ENCODE measurements around the gene CCDC190. TPM values are rescaled to one million over a fixed set of nuclear protein-coding genes. Genes with fewer than 3 reads are reported as not detected.

Gene CCDC190
- total and polyA plus RNA-seq, 10 donors = not detected

DNA sequence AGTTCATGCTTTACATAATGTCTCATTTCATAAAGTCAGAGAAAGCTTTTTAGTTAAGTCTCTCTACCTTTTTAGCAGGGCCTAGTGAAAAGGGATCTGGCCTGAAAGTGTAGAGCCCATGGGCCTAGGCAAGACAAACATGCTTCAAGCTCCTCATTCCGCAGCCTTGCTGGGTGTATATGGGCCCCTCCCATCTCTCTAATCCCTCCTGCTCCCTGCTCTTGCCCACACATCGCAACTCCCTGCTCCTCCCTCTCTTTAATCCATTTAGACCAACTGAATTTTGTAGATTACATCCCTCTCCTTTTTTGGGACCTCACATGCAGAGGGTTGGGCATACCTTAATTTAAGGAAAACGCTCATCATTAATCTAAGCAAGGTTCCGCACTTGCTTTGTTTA is 42.3 kb upstream of the CCDC190 start:
- Histone ChIP-seq H3K9me3 (no peaks in the 10 kb centered on the region), H3K27ac (no peak overlapping the region), H3K4me3 (no peak overlapping the region), H3K27me3 (replicated peaks in 1 of 7) (no peaks in the 10 kb centered on the region), H3K36me3 (no peaks in the 10 kb centered on the region), H3K4me1 (no peaks in the 10 kb centered on the region)
- 85 to 93% (median 89%) methylated on average over 4 of the region's 4 CpGs for WGBS, 5 donors
- no peak for DNase-seq
- intact Hi-C loops (cut with DNase I; ENCODE audit: low total_unique reads) = no loop called here
- TF ChIP-seq, protein P1, sequence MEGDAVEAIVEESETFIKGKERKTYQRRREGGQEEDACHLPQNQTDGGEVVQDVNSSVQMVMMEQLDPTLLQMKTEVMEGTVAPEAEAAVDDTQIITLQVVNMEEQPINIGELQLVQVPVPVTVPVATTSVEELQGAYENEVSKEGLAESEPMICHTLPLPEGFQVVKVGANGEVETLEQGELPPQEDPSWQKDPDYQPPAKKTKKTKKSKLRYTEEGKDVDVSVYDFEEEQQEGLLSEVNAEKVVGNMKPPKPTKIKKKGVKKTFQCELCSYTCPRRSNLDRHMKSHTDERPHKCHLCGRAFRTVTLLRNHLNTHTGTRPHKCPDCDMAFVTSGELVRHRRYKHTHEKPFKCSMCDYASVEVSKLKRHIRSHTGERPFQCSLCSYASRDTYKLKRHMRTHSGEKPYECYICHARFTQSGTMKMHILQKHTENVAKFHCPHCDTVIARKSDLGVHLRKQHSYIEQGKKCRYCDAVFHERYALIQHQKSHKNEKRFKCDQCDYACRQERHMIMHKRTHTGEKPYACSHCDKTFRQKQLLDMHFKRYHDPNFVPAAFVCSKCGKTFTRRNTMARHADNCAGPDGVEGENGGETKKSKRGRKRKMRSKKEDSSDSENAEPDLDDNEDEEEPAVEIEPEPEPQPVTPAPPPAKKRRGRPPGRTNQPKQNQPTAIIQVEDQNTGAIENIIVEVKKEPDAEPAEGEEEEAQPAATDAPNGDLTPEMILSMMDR (IDR thresholded peaks at IDR 0.05 in 8 of 11, conservative IDR thresholded peaks at IDR 0.05 in 3 of 11) = no peak
- TF ChIP-seq POLR2A (IDR thresholded peaks at IDR 0.05) = no peak
- TF ChIP-seq POLR2AphosphoS5 (IDR thresholded peaks at IDR 0.05) = no peak

GRCh38 chr1:162902416-162902815 is 41.4 kb upstream of the CCDC190 start:
- 29 to 57% (median 40%) methylated on average over 2 of the region's 2 CpGs for WGBS, 5 donors
- Histone ChIP-seq H3K36me3 (no peaks in the 10 kb centered on the region), H3K27ac (no peak overlapping the region), H3K27me3 (replicated peaks in 1 of 7) (no peaks in the 10 kb centered on the region), H3K4me3 (no peak overlapping the region), H3K9me3 (no peaks in the 10 kb centered on the region), H3K4me1 (no peaks in the 10 kb centered on the region)
- DNase-seq = no peak
- intact Hi-C loops (cut with DNase I; ENCODE audit: low total_unique reads) = no loop called here
- TF ChIP-seq, protein P1 (IDR thresholded peaks at IDR 0.05 in 8 of 11, conservative IDR thresholded peaks at IDR 0.05 in 3 of 11) = no peak
- TF ChIP-seq POLR2AphosphoS5 (IDR thresholded peaks at IDR 0.05) = no peak
- no peak for TF ChIP-seq POLR2A (IDR thresholded peaks at IDR 0.05)

DNA sequence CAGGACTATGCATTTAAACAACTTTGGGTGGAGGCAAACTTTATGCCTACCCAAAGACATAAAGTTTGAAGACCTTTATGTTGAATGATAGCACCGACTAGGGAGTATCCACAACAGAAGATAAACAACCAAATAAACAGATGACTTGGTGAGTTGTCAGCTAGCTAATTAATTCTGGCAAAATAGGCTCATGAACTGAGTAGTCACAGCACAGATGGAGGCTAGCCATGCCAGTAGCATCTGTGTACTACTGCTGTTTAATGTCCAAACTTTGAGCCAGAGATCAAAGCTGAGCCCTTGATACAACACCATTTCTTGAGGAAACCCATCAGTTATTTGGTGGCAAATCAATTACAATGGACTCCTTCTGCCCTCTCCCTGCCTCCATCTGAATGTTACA is 40.3 kb upstream of the CCDC190 start:
- Histone ChIP-seq H3K36me3 (no peaks in the 10 kb centered on the region), H3K27ac (no peak overlapping the region), H3K27me3 (replicated peaks in 1 of 7) (no peaks in the 10 kb centered on the region), H3K9me3 (no peaks in the 10 kb centered on the region), H3K4me3 (no peak overlapping the region), H3K4me1 (no peaks in the 10 kb centered on the region)
- 63 to 77% (median 71%) methylated on average over 1 of the region's 1 CpG for WGBS, 5 donors
- TF ChIP-seq, protein P1 (IDR thresholded peaks at IDR 0.05 in 8 of 11, conservative IDR thresholded peaks at IDR 0.05 in 3 of 11) = no peak
- TF ChIP-seq POLR2A (IDR thresholded peaks at IDR 0.05) = no peak
- no peak for TF ChIP-seq POLR2AphosphoS5 (IDR thresholded peaks at IDR 0.05)
- intact Hi-C loops (cut with DNase I; ENCODE audit: low total_unique reads) = no loop called here
- no peak for DNase-seq

DNA sequence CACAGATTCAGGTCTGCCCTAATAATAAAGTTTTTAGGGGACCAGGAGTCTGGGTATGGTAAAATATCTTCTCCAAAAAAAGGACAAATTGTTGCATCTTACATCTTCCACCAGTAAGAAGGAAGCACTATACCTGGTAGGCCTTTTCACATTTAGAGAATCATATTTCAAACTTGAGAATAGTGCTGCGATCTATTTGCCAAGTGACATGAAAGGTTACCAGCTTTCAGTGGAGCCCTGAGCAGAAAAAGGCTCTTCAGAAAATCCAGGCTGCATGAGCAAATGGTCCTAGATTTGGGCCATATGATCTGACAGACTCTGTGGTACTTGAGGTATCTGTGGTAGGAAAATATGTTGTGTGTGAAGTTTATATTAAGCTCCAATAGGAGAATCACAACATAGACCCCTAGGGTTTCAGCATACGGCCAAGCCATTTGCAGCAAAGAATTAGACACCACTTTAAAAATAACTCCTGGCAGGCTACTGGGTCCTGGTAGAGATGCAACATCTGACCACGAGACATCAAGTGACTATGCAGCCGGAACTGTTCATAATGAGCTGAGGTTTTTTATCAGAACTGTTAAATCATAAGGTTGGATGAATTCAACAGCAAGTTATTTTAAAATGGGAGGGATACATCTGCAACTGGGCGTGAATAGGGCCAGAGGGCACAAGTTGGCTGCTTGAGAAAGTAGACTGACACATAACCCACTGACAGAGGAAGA is 38.6 kb upstream of the CCDC190 start:
- Histone ChIP-seq H3K27ac (no peak overlapping the region), H3K4me1 (no peaks in the 10 kb centered on the region), H3K4me3 (no peak overlapping the region), H3K27me3 (replicated peaks in 1 of 7) (no peaks in the 10 kb centered on the region), H3K9me3 (no peaks in the 10 kb centered on the region), H3K36me3 (no peaks in the 10 kb centered on the region)
- TF ChIP-seq, protein P1 (IDR thresholded peaks at IDR 0.05 in 8 of 11, conservative IDR thresholded peaks at IDR 0.05 in 3 of 11) = no peak
- no peak for TF ChIP-seq POLR2A (IDR thresholded peaks at IDR 0.05)
- no peak for TF ChIP-seq POLR2AphosphoS5 (IDR thresholded peaks at IDR 0.05)
- intact Hi-C loops (cut with DNase I; ENCODE audit: low total_unique reads) = no loop called here
- DNase-seq = no peak
- WGBS, 5 donors = 62 to 70% (median 66%) methylated on average over 5 of the region's 5 CpGs

All from spleen (tissue), 11 donors.